Measurements from ENCODE around the gene SPEG.

DNA sequence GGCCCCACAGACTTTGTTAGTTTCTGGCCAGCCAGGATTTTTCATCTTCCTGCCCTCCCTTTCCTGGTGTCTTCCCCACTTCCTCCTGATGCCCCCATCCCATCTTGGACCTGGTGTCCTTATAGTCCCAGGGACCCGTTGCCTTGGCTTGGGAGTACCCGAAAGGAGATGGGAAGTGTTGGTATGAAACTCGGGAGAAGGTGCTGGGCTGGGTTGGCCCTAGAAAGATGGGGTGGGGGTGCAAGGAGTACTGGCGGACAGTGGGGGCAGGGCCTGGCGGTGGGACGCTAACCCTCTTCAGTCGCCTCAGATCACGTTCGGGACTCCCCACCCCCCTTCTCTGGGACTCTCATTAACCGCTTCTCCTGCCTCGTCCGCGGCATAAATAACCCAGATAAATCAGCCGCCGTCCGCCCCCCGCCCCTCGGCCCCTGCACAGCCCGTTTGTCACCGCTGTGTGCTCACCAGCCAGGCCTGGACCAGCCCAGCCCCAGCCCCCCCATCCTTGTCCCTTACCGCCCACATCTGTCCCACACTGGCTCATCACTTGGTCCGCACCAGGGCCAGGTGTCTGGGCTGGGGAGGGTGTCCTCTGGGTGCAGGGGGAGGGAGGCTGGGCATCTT lies 76.0 kb downstream of the SPEG start:
- TF ChIP-seq, protein P1, sequence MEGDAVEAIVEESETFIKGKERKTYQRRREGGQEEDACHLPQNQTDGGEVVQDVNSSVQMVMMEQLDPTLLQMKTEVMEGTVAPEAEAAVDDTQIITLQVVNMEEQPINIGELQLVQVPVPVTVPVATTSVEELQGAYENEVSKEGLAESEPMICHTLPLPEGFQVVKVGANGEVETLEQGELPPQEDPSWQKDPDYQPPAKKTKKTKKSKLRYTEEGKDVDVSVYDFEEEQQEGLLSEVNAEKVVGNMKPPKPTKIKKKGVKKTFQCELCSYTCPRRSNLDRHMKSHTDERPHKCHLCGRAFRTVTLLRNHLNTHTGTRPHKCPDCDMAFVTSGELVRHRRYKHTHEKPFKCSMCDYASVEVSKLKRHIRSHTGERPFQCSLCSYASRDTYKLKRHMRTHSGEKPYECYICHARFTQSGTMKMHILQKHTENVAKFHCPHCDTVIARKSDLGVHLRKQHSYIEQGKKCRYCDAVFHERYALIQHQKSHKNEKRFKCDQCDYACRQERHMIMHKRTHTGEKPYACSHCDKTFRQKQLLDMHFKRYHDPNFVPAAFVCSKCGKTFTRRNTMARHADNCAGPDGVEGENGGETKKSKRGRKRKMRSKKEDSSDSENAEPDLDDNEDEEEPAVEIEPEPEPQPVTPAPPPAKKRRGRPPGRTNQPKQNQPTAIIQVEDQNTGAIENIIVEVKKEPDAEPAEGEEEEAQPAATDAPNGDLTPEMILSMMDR (IDR thresholded peaks at IDR 0.05) = no peak
- no peak for TF ChIP-seq EP300 (IDR thresholded peaks at IDR 0.05)
- TF ChIP-seq POLR2A (IDR thresholded peaks at IDR 0.05) = no peak

Data from tibial nerve (tissue), 4 donors.